Stimulated activated CD4-positive, alpha-beta T cell treated with anti-CD3 and anti-CD28 coated beads, Interleukin-1b, Interleukin-23, amount 100 ng/mL, for 4 hours (primary cell): Measurements from ENCODE around the gene COX20.
"Not testable (repeated sequence)": the region's sequence is repeated elsewhere in the genome, so short reads cannot be mapped to it uniquely, and the experiment has no call there.

Experiments used
- DNase-seq, 2 donors: peaks; one replicate each; pipeline ENCODE4 v3.0.0-alpha.2; 2020; ENCODE audit warnings: low read depth in 2 of 2

Gene COX20

GRCh38 chr1:244835276-244836134 lies at the start of gene COX20:
Gene COX20, plus strand, starts transcription at chr1:244835658. Its CDS starts 57 bp downstream, at chr1:244835715.
- DNase-seq: peak; percentile 82 to 84

GRCh38 chr1:244788493-244789275 lies 46.8 kb upstream of the COX20 start:
- no peak for DNase-seq

- no peak for DNase-seq
Measured at GRCh38 chr1:244789276-244789580, 46.2 kb upstream of the COX20 start.

GRCh38 chr1:244789731-244790130 lies 45.7 kb upstream of the COX20 start:
- DNase-seq: no peak

- no peak for DNase-seq
Measured at GRCh38 chr1:244791061-244791460, 44.4 kb upstream of the COX20 start.

- DNase-seq: no peak
Measured at GRCh38 chr1:244792188-244792850, 43.1 kb upstream of the COX20 start.

- DNase-seq: no peak
Measured at GRCh38 chr1:244794071-244794470, 41.4 kb upstream of the COX20 start.

GRCh38 chr1:244794516-244794915 lies 40.9 kb upstream of the COX20 start:
- not testable (repeated sequence) for DNase-seq

- peak; percentile 19 to 55 for DNase-seq
Measured at GRCh38 chr1:244796719-244797406, 38.6 kb upstream of the COX20 start.

- no peak for DNase-seq
Measured at GRCh38 chr1:244800821-244801220, 34.6 kb upstream of the COX20 start.

GRCh38 chr1:244801246-244801645 lies 34.2 kb upstream of the COX20 start:
- peak; percentile 22 to 37 for DNase-seq

- no peak for DNase-seq
Measured at GRCh38 chr1:244802041-244802440, 33.4 kb upstream of the COX20 start.

GRCh38 chr1:244802556-244803239 lies 32.8 kb upstream of the COX20 start:
- DNase-seq: no peak

- no peak for DNase-seq
Measured at GRCh38 chr1:244804841-244805240, 30.6 kb upstream of the COX20 start.

GRCh38 chr1:244807138-244807537 lies 28.3 kb upstream of the COX20 start:
- no peak for DNase-seq

- DNase-seq: no peak
Measured at GRCh38 chr1:244810221-244810620, 25.2 kb upstream of the COX20 start.

- no peak for DNase-seq
Measured at GRCh38 chr1:244813327-244813726, 22.1 kb upstream of the COX20 start.

- DNase-seq: no peak
Measured at GRCh38 chr1:244815600-244816099, 19.8 kb upstream of the COX20 start.

GRCh38 chr1:244817415-244817894 lies 18.0 kb upstream of the COX20 start:
- no peak for DNase-seq

GRCh38 chr1:244820131-244820530 lies 15.3 kb upstream of the COX20 start:
- no peak for DNase-seq

GRCh38 chr1:244821134-244821533 lies 14.3 kb upstream of the COX20 start:
- DNase-seq: no peak
